Measurements from ENCODE around the gene TEX11.

The TEX11 gene

GRCh38 chrX:70509078-70509477 lies 399.4 kb downstream of the TEX11 start:
- no peak for DNase-seq (ENCODE audit: low spot score)
- TF ChIP-seq, protein P1, sequence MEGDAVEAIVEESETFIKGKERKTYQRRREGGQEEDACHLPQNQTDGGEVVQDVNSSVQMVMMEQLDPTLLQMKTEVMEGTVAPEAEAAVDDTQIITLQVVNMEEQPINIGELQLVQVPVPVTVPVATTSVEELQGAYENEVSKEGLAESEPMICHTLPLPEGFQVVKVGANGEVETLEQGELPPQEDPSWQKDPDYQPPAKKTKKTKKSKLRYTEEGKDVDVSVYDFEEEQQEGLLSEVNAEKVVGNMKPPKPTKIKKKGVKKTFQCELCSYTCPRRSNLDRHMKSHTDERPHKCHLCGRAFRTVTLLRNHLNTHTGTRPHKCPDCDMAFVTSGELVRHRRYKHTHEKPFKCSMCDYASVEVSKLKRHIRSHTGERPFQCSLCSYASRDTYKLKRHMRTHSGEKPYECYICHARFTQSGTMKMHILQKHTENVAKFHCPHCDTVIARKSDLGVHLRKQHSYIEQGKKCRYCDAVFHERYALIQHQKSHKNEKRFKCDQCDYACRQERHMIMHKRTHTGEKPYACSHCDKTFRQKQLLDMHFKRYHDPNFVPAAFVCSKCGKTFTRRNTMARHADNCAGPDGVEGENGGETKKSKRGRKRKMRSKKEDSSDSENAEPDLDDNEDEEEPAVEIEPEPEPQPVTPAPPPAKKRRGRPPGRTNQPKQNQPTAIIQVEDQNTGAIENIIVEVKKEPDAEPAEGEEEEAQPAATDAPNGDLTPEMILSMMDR (IDR thresholded peaks at IDR 0.05; ENCODE audit: extremely low read depth, insufficient read depth, missing control alignments) = no peak
- in situ Hi-C loops (cut with MboI; ENCODE audit: low pct_unique_long_range_greater_than_20kb, low sequenced_read_pairs, unreplicated experiment) = no loop called here

DNA sequence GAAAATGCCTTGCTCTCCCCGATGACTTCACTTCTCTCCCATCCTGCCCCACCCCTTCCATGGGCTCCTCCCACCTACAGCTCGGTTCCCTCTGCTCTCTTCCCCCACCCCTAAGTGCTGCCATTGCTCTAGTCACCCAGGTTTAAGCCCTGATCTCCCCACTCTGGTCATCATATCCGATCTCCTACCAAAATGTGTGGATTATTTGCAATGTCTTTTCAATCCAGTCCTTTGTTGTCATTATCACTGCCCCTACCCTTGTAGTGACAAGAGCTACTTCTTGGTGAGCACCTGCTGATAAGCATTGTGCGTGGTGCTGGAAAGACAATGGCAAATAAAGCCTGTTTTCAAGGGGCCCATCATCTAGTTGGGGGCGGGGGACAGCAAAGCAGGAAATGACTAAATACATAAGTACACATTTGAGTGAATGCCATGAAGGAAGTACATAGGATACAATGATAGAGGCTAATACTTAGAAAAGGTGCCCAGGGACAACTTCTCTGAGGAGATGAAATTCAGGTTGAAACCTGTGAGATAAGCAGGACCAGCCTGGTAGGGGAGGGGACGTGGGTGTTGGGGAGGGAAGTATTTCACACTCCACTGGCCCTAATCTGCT lies 400.1 kb downstream of the TEX11 start:
- TF ChIP-seq, protein P1 (IDR thresholded peaks at IDR 0.05; ENCODE audit: extremely low read depth, insufficient read depth, missing control alignments) = no peak
- no peak for DNase-seq (ENCODE audit: low spot score)
- in situ Hi-C loops (cut with MboI; ENCODE audit: low pct_unique_long_range_greater_than_20kb, low sequenced_read_pairs, unreplicated experiment) = no loop called here

GRCh38 chrX:70505451-70505841 lies 403.1 kb downstream of the TEX11 start:
- in situ Hi-C loops (cut with MboI; ENCODE audit: low pct_unique_long_range_greater_than_20kb, low sequenced_read_pairs, unreplicated experiment) = no loop called here
- TF ChIP-seq, protein P1 (IDR thresholded peaks at IDR 0.05; ENCODE audit: extremely low read depth, insufficient read depth, missing control alignments) = no peak
- DNase-seq (ENCODE audit: low spot score) = no peak

DNA sequence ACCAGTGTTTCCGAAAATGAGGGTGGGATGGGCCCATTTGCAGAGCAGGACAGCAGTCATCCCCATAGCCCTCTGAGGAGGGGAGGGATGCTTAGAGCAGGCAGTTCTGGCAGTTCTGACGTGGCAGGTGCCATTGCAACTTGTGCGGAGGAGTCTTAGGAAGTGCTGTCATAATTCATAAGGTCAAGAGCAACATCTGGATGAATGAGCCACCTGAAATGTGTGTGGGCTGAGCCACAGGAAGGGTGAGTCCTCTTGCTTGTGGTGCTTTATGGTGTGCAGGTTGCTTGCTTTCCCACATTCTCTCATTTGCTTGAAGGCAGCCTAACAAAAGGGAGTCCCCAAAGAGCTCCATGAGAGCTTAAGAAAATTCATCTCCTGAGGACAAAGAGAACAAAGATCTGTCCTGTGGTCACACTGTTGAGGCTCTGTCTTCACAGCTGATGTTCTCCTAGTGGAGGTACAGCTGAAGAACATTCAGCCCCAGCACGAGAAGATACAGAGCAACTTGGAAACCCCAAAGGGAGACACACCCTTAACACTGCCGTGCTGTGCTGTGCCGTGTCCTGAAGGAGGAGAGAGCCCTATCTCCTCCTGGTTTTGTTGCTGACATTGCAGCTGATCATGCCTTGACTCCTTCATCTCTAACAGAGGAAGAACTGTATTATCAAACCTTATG lies 403.6 kb downstream of the TEX11 start:
- no peak for DNase-seq (ENCODE audit: low spot score)
- TF ChIP-seq, protein P1 (IDR thresholded peaks at IDR 0.05; ENCODE audit: extremely low read depth, insufficient read depth, missing control alignments) = no peak
- in situ Hi-C loops (cut with MboI; ENCODE audit: low pct_unique_long_range_greater_than_20kb, low sequenced_read_pairs, unreplicated experiment) = no loop called here

- DNase-seq (ENCODE audit: low spot score) = no peak
- in situ Hi-C loops (cut with MboI; ENCODE audit: low pct_unique_long_range_greater_than_20kb, low sequenced_read_pairs, unreplicated experiment) = no loop called here
- TF ChIP-seq, protein P1 (IDR thresholded peaks at IDR 0.05; ENCODE audit: extremely low read depth, insufficient read depth, missing control alignments) = no peak
Measured at GRCh38 chrX:70500826-70501225, 407.7 kb downstream of the TEX11 start.

GRCh38 chrX:70498129-70498528 lies 410.4 kb downstream of the TEX11 start:
- in situ Hi-C loops (cut with MboI; ENCODE audit: low pct_unique_long_range_greater_than_20kb, low sequenced_read_pairs, unreplicated experiment) = no loop called here
- TF ChIP-seq, protein P1 (IDR thresholded peaks at IDR 0.05; ENCODE audit: extremely low read depth, insufficient read depth, missing control alignments) = no peak
- DNase-seq (ENCODE audit: low spot score) = no peak

Measured in GM13977 (cell line).